ENCODE measurements around the gene USH2A.
A peak's percentile ranks its signal among the peaks of the same experiment; 100 is the strongest.

USH2A gene

GRCh38 chr1:215625949-215626348 is 797.3 kb downstream of the USH2A start:
- Histone ChIP-seq H3K4me3 (no peak overlapping the region), H3K27ac (no peak overlapping the region)
- no peak for DNase-seq (ENCODE audit: low spot score)
- TF ChIP-seq, protein P1, sequence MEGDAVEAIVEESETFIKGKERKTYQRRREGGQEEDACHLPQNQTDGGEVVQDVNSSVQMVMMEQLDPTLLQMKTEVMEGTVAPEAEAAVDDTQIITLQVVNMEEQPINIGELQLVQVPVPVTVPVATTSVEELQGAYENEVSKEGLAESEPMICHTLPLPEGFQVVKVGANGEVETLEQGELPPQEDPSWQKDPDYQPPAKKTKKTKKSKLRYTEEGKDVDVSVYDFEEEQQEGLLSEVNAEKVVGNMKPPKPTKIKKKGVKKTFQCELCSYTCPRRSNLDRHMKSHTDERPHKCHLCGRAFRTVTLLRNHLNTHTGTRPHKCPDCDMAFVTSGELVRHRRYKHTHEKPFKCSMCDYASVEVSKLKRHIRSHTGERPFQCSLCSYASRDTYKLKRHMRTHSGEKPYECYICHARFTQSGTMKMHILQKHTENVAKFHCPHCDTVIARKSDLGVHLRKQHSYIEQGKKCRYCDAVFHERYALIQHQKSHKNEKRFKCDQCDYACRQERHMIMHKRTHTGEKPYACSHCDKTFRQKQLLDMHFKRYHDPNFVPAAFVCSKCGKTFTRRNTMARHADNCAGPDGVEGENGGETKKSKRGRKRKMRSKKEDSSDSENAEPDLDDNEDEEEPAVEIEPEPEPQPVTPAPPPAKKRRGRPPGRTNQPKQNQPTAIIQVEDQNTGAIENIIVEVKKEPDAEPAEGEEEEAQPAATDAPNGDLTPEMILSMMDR (IDR thresholded peaks at IDR 0.05): no peak

GRCh38 chr1:215623162-215623561 is 800.1 kb downstream of the USH2A start:
- no peak for DNase-seq (ENCODE audit: low spot score)

GRCh38 chr1:215617979-215618378 is 805.3 kb downstream of the USH2A start:
- DNase-seq (ENCODE audit: low spot score): no peak
- no peak overlapping the region for H3K4me3 ChIP-seq
- H3K27ac ChIP-seq: no peak overlapping the region
- TF ChIP-seq, protein P1 (IDR thresholded peaks at IDR 0.05): no peak

More at GRCh38 chr1:215623162-215623561, 800.1 kb downstream of the USH2A start:
- no peak overlapping the region for H3K27ac ChIP-seq
- TF ChIP-seq, protein P1 (IDR thresholded peaks at IDR 0.05): no peak
- no peak overlapping the region for H3K4me3 ChIP-seq

GRCh38 chr1:215612391-215612790 is 810.9 kb downstream of the USH2A start:
- no peak for DNase-seq (ENCODE audit: low spot score)
- TF ChIP-seq, protein P1 (IDR thresholded peaks at IDR 0.05): no peak
- no peak overlapping the region for H3K4me3 ChIP-seq
- H3K27ac ChIP-seq: no peak overlapping the region

GRCh38 chr1:215608646-215609045 is 814.6 kb downstream of the USH2A start:
- H3K27ac ChIP-seq: no peak overlapping the region
- DNase-seq (ENCODE audit: low spot score): no peak
- H3K4me3 ChIP-seq: no peak overlapping the region
- TF ChIP-seq, protein P1 (IDR thresholded peaks at IDR 0.05): no peak

GRCh38 chr1:215607412-215607811 is 815.8 kb downstream of the USH2A start:
- no peak overlapping the region for H3K27ac ChIP-seq
- DNase-seq (ENCODE audit: low spot score): no peak
- H3K4me3 ChIP-seq: no peak overlapping the region
- TF ChIP-seq, protein P1 (IDR thresholded peaks at IDR 0.05): no peak

DNA sequence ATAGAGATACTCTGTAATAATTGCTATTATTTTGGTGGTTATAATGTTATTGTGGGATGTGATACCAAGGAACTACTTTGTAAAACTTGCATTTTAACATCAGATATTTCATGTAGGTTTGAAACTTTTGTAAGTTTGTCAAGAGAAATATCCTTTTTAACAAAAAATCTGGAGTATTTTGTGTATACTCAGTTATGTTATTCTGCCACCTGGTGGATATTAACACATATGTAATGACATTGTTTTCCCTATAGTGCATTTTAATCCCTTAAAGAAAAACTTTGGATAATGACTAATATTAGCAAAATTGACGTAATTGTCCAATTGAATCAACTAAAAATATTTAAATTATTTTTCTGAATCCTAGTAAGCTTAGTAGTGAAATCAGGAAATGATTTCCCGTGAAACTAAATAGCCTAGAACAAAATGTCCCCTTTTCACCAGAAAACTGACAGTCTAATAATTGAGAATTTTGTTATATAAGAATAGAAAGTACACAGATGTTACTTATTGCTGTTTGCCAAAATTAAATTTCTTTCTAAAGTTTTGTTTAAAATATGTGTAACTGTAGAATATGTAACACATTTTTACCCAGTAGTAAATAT is 816.6 kb downstream of the USH2A start:
- no peak overlapping the region for H3K27ac ChIP-seq
- DNase-seq (ENCODE audit: low spot score): no peak
- TF ChIP-seq, protein P1 (IDR thresholded peaks at IDR 0.05): peak; percentile 16
- H3K4me3 ChIP-seq: no peak overlapping the region

Data from coronary artery (tissue), 2 donors.